Esophagus muscularis mucosa (tissue), 4 donors: ENCODE measurements around the gene CEMP1. TPM values are rescaled to one million over a fixed set of nuclear protein-coding genes. Genes with fewer than 3 reads are reported as not detected.
A peak's percentile ranks its signal among the peaks of the same experiment; 100 is the strongest.
"Not testable (repeated sequence)": the region's sequence is repeated elsewhere in the genome, so short reads cannot be mapped to it uniquely, and the experiment has no call there.

Source experiments
- DNase-seq: peaks from one replicate; pipeline ENCODE4 v3.0.0-alpha.2; 2017; ENCODE audit errors: extremely low spot score
- H3K27ac ChIP-seq, 4 donors: fragments of 200-600 bp; sonication (generic); replicated peaks in 1 of 4; 1 replicate in 3 of 4; 2 replicates in 1 of 4; pipeline ENCODE4 v1.5.1; 2016 to 2019; ENCODE audit warnings: mild to moderate bottlenecking in 1 of 4
- H3K27me3 ChIP-seq, 4 donors: fragments of 200-600 bp; sonication (generic); one replicate each; pipeline versions ENCODE4 v1.5.1 to v1.6.0; 2016 to 2019
- H3K36me3 ChIP-seq, 4 donors: fragments of 200-600 bp; sonication (generic); one replicate each; pipeline ENCODE4 v1.5.1; 2016 to 2019
- H3K4me1 ChIP-seq, 4 donors: fragments of 200-600 bp; sonication (generic); one replicate each; pipeline ENCODE4 v1.5.1; 2016 to 2019
- H3K4me3 ChIP-seq, 4 donors: fragments of 200-600 bp; sonication (generic); 1 replicate in 2 of 4; 2 replicates in 2 of 4; pipeline ENCODE4 v1.5.1; 2016 to 2019; ENCODE audit warnings: mild to moderate bottlenecking in 4 of 4, moderate library complexity in 1 of 4
- H3K9me3 ChIP-seq, 4 donors: fragments of 200-600 bp; sonication (generic); 1 replicate in 3 of 4; 2 replicates in 1 of 4; pipeline ENCODE4 v1.5.1; 2016 to 2019
- WGBS: methylation state at CpG from one replicate; pipeline ENCODE4 v1.1.5; 2018; 5-methylcytosine and 5-hydroxymethylcytosine counted together
- intact Hi-C: fragments of 100-400 bp; cut with DNase I; formaldehyde crosslinking; loops from one replicate; pipeline ENCODE4 v1.15.1; 2023
- total RNA-seq, 4 donors: library from RNA; depleted of rRNA; stranded (reverse); fragments of >200 nt; gene quantifications; one replicate each; pipeline versions ENCODE4 v1.1.0 to v1.2.1, GENCODE V29; 2016
- TF ChIP-seq, protein P1 (sequence below), 3 experiments: fragments of 200-600 bp in 2 of 3; fragments of 450-650 bp in 1 of 3; sonication (generic) in 2 of 3; IDR thresholded peaks; one replicate each; pipeline ENCODE4 v1.5.1; 2017 to 2019; ENCODE audit warnings: antibody characterized with exemption in 3 of 3, mild to moderate bottlenecking in 2 of 3, moderate library complexity in 1 of 3

Gene CEMP1
- total RNA-seq, 4 donors from 2014 or later, result not detected

DNA sequence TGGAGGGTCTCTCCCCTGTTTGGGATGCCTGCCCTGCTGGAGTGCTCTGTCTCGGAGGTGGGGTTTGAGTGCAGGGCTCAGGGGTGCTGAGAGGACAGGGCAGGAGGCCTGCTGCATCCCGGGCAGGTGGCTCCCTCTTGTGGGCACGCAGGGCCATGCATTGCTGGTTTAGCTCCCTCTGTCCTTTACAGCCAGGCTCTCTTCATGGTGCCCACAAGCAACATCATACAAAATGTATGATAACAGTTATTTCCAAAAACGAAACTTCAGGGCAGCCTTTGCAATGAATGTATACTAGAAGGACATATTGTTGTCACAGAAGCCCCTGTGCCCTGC lies 29.6 kb upstream of the CEMP1 start:
- H3K27me3 ChIP-seq, DNase-seq, H3K36me3 ChIP-seq, H3K27ac ChIP-seq, H3K4me3 ChIP-seq, H3K9me3 ChIP-seq, H3K4me1 ChIP-seq, intact Hi-C loops: not testable (repeated sequence)
- WGBS, result no CpG with 5 or more reads among the region's 4 CpGs
- TF ChIP-seq, protein P1, sequence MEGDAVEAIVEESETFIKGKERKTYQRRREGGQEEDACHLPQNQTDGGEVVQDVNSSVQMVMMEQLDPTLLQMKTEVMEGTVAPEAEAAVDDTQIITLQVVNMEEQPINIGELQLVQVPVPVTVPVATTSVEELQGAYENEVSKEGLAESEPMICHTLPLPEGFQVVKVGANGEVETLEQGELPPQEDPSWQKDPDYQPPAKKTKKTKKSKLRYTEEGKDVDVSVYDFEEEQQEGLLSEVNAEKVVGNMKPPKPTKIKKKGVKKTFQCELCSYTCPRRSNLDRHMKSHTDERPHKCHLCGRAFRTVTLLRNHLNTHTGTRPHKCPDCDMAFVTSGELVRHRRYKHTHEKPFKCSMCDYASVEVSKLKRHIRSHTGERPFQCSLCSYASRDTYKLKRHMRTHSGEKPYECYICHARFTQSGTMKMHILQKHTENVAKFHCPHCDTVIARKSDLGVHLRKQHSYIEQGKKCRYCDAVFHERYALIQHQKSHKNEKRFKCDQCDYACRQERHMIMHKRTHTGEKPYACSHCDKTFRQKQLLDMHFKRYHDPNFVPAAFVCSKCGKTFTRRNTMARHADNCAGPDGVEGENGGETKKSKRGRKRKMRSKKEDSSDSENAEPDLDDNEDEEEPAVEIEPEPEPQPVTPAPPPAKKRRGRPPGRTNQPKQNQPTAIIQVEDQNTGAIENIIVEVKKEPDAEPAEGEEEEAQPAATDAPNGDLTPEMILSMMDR (IDR thresholded peaks at IDR 0.05), result peak in 2 of 3 experiments; percentile 28 to 40

DNA sequence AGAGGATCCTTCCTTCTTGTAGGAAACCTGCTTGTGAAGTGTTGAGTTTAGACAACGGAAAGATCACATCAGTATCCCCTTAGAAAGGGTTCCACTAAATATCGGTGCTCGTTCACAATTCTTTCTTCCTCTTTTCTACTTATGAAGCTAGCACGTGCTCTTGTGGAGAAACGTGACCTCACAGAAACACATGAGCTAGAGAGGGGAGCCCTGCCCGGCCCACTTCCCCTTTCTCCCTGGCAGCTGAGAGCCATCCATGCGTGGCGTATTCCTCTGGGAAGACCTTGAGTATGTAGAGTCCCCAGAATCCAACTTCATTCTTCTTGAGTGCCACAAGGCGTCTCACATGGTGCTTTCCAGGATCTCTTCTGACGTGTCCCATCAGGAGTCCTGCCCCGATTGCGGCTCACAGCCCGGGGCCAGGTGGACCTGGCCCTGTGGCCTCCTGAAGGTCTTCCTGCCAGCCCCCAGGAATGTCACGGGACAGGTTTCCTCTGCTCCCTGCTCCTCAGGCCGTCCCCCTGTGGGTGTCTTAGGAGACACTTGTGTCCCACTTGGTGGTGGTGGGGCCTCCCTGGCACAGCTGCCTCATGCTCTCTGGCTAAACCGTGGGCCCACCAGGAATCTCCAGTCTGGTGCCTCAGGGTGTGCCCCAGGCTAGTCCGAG lies 29.1 kb upstream of the CEMP1 start:
- WGBS, result 73% methylated on average over 8 of the region's 17 CpGs
- intact Hi-C loops, DNase-seq: not testable (repeated sequence)

DNA sequence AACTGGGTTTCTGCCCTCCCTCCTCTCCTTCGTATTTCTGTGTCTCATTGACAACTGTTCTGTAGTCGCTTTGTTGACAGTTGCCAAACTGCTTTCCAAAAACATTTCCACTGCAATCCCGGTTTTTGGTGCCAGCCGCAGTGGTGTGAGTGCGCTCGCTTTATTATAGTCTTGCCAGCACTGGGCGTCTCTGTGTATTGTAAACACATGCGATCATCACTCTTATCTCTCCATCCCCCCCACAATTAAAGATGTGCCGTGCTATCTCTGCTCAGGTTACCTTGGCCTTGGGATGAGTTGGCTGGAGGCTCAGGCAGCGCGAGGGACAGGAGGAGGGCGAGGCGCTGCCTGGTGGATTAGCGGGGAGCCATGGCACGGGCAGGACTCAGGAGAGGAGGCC lies 25.9 kb upstream of the CEMP1 start:
- no CpG with 5 or more reads among the region's 15 CpGs for WGBS
- intact Hi-C loops, H3K4me1 ChIP-seq, H3K27ac ChIP-seq, H3K9me3 ChIP-seq, H3K36me3 ChIP-seq, DNase-seq, H3K27me3 ChIP-seq, H3K4me3 ChIP-seq: not testable (repeated sequence)

More for the DNA sequence above, 29.1 kb upstream of the CEMP1 start:
- not testable (repeated sequence) for H3K9me3 ChIP-seq, H3K27me3 ChIP-seq, H3K4me1 ChIP-seq, H3K27ac ChIP-seq, H3K36me3 ChIP-seq, H3K4me3 ChIP-seq

DNA sequence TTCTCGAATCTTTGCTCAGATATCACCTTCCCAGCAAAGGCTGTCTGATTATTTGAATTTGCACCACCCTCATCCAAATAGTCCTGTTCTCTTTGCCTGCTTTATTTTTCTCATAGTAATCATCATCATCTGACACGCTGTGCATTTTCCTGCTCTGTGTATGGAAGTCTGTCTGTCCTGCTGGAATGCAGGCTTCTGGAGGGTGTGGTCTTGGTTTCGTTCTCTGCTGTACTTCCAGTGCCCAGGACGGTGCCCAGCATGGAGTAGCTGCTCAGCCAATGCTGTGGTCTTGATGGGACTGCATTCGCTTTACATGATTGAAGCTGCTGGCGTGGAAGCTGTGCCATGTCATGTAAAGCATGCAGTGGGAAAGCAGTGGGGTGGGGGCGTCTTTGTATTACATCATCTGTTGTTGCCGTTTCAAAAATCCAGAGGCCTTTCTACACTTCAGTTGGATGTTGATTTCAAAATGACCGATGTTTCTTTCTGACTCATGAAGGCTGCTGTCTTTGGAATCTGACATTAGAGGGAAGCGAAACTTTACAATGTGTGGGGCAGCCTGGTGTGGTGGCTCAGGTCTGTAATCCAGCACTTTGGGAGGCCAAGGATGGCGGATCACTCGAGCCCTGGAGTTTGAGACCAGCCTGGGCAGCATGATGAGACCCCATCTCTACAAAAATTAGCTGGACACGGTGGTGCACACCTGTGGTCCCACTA lies 23.7 kb upstream of the CEMP1 start:
- H3K36me3 ChIP-seq, H3K4me1 ChIP-seq, DNase-seq, intact Hi-C loops, H3K4me3 ChIP-seq, H3K27me3 ChIP-seq, H3K27ac ChIP-seq, H3K9me3 ChIP-seq: not testable (repeated sequence)
- no CpG with 5 or more reads among the region's 13 CpGs for WGBS

DNA sequence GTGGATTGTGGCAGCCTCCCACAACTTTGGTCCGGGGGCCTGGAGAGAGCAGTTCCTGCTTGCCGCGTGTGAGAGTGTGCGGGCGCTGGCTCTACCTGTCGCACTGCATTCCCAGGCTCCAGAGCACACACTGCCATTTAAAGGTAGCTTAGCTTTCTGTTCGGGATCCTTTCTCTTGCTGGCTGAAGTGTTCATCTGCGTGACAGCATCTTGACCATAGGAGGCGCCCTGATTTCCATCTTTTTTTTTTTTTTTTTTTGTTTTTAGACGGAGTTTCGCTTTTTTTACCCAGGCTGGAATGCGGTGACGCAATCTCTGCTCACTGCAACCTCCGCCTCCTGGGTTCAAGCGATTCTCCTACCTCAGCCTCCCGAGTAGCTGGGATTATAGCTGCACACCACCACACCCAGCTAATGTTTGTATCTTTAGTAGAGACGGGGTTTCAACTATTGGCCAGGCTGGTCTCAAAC lies 20.2 kb upstream of the CEMP1 start:
- H3K9me3 ChIP-seq, H3K27ac ChIP-seq, H3K4me1 ChIP-seq, H3K27me3 ChIP-seq, H3K4me3 ChIP-seq, intact Hi-C loops, H3K36me3 ChIP-seq, DNase-seq: not testable (repeated sequence)
- 63% methylated on average over 16 of the region's 17 CpGs for WGBS

DNA sequence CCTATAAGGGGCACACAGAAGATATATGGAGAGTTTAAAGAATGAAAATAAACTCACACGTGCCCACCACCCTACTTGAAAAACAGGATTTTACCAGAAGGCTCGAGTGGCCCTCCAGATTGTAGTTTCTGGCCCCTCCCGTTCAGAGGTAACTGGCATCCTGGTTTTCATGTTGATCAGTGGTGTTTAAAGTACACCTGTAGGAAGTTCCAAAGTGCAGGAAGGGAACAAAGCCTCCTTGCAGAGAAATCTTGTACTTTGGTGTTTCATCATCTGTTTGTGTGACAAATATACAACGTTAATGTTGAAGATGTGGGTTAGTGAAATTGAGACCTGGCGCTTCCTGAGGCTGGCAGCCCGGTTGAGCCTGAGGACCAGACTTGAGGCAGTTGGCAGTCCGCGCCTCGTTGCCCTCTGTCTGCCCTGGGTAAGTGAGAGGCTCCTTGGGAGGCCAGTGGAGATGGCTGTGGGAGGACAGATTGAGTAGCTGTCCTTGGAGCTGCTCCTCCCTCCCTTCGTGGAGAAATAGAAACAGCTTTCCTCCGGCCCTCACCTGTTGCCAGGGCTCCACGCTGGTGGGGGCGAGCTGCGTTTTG lies 19.2 kb upstream of the CEMP1 start:
- H3K4me1 ChIP-seq, result peaks cover 2 to 20% (median 15%) of the 10 kb centered on the region in 4 donors
- no CpG with 5 or more reads among the region's 14 CpGs for WGBS
- H3K27me3 ChIP-seq, H3K27ac ChIP-seq, H3K36me3 ChIP-seq, H3K9me3 ChIP-seq, H3K4me3 ChIP-seq, DNase-seq, intact Hi-C loops: not testable (repeated sequence)

DNA sequence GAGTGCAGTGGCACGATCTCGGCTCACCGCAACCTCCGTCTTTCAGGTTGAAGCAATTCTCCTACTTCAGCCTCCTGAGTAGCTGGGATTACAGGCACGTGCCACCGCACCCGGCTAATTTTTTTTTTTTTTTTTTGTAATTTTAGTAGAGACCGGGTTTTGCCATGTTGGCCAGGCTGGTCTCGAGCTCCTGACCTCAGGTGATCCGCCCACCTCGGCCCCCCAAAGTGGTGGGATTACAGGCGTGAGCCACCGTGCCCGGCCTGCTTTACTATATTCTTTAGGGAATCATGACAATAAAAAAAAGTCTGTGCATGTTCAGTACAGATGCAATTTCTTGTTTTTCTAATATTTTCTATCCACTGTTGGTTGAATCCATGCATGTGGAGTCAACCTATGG lies 12.6 kb upstream of the CEMP1 start:
- peaks cover 27 to 60% (median 55%) of the 10 kb centered on the region in 4 donors for H3K4me1 ChIP-seq
- H3K27ac ChIP-seq, H3K4me3 ChIP-seq, H3K9me3 ChIP-seq, intact Hi-C loops, H3K36me3 ChIP-seq, H3K27me3 ChIP-seq, DNase-seq: not testable (repeated sequence)
- 88% methylated on average over 14 of the region's 14 CpGs for WGBS

DNA sequence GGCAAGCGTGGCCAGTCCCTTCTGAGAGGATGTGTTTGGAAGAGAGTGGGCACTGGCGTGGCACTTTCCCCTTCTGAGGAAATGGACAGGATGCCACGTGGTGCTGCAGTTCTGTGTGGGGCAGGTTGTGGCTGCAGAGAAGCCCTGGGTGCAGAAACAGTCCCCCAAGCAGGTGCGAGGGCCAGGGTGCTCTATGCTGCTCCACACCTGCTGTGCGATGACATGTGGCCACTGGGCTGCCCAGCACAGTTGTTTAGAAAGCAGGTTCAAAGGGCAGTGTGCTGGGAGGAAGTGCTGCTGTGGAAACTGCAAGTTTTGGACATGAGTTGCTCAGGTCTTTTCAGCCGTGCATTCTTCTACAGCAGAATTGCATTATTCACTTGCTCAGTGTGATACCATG lies 10.2 kb upstream of the CEMP1 start:
- H3K9me3 ChIP-seq, DNase-seq, H3K27ac ChIP-seq, intact Hi-C loops, H3K4me3 ChIP-seq, H3K27me3 ChIP-seq, H3K36me3 ChIP-seq: not testable (repeated sequence)
- WGBS, result 73% methylated on average over 4 of the region's 6 CpGs
- H3K4me1 ChIP-seq, result peaks cover 35 to 70% (median 65%) of the 10 kb centered on the region in 4 donors

DNA sequence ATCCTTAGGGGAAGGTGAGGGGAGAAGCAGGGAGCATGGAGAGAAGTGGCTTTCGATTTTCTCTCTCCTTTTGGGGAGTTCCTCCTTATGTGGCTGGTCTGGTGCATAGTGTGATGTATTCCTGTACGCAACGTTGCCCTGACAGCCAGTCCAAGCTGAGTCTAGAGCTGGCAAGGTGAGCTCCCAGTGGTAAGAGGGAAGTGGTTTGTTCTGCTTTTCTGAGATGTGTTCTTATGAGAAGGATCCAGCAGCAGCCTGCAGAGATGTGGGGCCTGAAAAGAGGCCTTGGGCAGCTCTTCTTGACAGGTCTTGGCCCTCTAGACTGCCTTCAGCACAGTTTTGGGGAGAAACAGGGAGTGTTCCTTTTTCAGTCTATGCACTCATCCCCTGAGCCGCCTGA lies 9.7 kb upstream of the CEMP1 start:
- DNase-seq, H3K9me3 ChIP-seq, H3K27ac ChIP-seq, H3K36me3 ChIP-seq, intact Hi-C loops, H3K4me3 ChIP-seq, H3K27me3 ChIP-seq: not testable (repeated sequence)
- peaks cover 33 to 70% (median 65%) of the 10 kb centered on the region in 4 donors for H3K4me1 ChIP-seq
- WGBS, result 30% methylated on average over 3 of the region's 4 CpGs
